PC-3 (cell line): ENCODE measurements around the gene CCDC200. TPM values are rescaled to one million over a fixed set of nuclear protein-coding genes. Genes with fewer than 3 reads are reported as not detected.
"Not testable (repeated sequence)": the region's sequence is repeated elsewhere in the genome, so short reads cannot be mapped to it uniquely, and the experiment has no call there.

ENCODE experiments used
- ATAC-seq: fragments of 200-7000 bp; cut with Tn5 transposase; 2 replicates; pipeline ENCODE4 v1.9.1; 2020; ENCODE audit warnings: mild to moderate bottlenecking, moderate library complexity
- BruUV-seq: library from RNA; stranded (reverse); fragments of 400-500 nt; replicated peaks from 2 replicates; lab custom pipeline; 2021; lab: Mats Ljungman, UMichigan
- CTCF ChIA-PET: fragments of 300-600 bp; sonication (Branson Sonifier 250); formaldehyde crosslinking; loops from one replicate; lab custom pipeline; 2022; ENCODE audit warnings: antibody characterized with exemption; lab: Charles Lee
- POLR2A ChIA-PET: fragments of 300-600 bp; sonication (Branson Sonifier 250); formaldehyde crosslinking; loops from one replicate; lab custom pipeline; 2022; ENCODE audit warnings: antibody characterized with exemption; ENCODE audit not compliant: unreplicated experiment; lab: Charles Lee
- DNase-seq: peaks from one replicate; pipeline ENCODE4 v3.0.0-alpha.2; 2015
- H2AFZ ChIP-seq: fragments of 300-600 bp; sonication (generic); 2 replicates; pipeline ENCODE4 v1.6.0; 2016; ENCODE audit warnings: antibody characterized with exemption, low read length
- H3F3A ChIP-seq: fragments of 300-600 bp; sonication (generic); one replicate; pipeline ENCODE4 v1.6.0; 2017; ENCODE audit warnings: antibody characterized with exemption, low read length, control low read depth, mild to moderate bottlenecking; ENCODE audit not compliant: unreplicated experiment
- H3K27ac ChIP-seq: fragments of 300-600 bp; sonication (generic); 2 replicates; pipeline ENCODE4 v1.5.1; 2016; ENCODE audit warnings: mild to moderate bottlenecking, low read length
- H3K27me3 ChIP-seq: fragments of 300-600 bp; sonication (generic); 2 replicates; pipeline ENCODE4 v1.6.1; 2016; ENCODE audit warnings: low read length, mixed read lengths
- H3K36me3 ChIP-seq: fragments of 300-600 bp; sonication (generic); 2 replicates; pipeline ENCODE4 v1.6.1; 2016; ENCODE audit warnings: low read depth, mixed run types, low read length, mixed read lengths
- H3K4me1 ChIP-seq: fragments of 300-600 bp; sonication (generic); 2 replicates; pipeline ENCODE4 v1.5.1; 2016; ENCODE audit warnings: low read length; ENCODE audit not compliant: insufficient read depth
- H3K4me2 ChIP-seq: fragments of 300-600 bp; sonication (generic); 2 replicates; pipeline ENCODE4 v1.6.0; 2016; ENCODE audit warnings: low read length
- H3K4me3 ChIP-seq: fragments of 300-600 bp; sonication (generic); 2 replicates; pipeline ENCODE4 v1.5.1; 2016; ENCODE audit warnings: mild to moderate bottlenecking, low read length, mixed read lengths
- H3K79me2 ChIP-seq: fragments of 300-600 bp; sonication (generic); 2 replicates; pipeline ENCODE4 v1.6.1; 2017; ENCODE audit warnings: low read length, mixed read lengths
- H3K9ac ChIP-seq: fragments of 300-600 bp; sonication (generic); 2 replicates; pipeline ENCODE4 v1.6.0; 2016; ENCODE audit warnings: mild to moderate bottlenecking, low read length
- H3K9me2 ChIP-seq: fragments of 300-600 bp; sonication (generic); replicated peaks from 2 replicates; pipeline ENCODE4 v1.6.1; 2016; ENCODE audit warnings: mixed run types, low read length, mixed read lengths
- H3K9me3 ChIP-seq: fragments of 300-600 bp; sonication (generic); 2 replicates; pipeline ENCODE4 v1.6.1; 2016; ENCODE audit warnings: low read length, mixed read lengths
- H4K20me1 ChIP-seq: fragments of 300-600 bp; sonication (generic); 2 replicates; pipeline ENCODE4 v1.6.1; 2016; ENCODE audit warnings: low read length, mixed read lengths
- EZH2 ChIP-seq: fragments of 300-600 bp; sonication (generic); IDR thresholded peaks from one replicate; pipeline ENCODE4 v1.6.1; 2017; ENCODE audit warnings: antibody characterized with exemption, mild to moderate bottlenecking, low read length; ENCODE audit not compliant: unreplicated experiment
- EZH2phosphoT487 ChIP-seq: fragments of 300-600 bp; sonication (generic); IDR thresholded peaks from 2 replicates; pipeline ENCODE4 v1.6.1; 2018; ENCODE audit warnings: mild to moderate bottlenecking, antibody characterized with exemption, low read length, borderline replicate concordance
- intact Hi-C: fragments of 100-400 bp; cut with micrococcal nuclease; formaldehyde crosslinking; loops from 2 replicates; pipeline ENCODE4 v1.9.0; 2023
- total RNA-seq: library from RNA; depleted of rRNA; stranded (reverse); fragments of >200 nt; gene quantifications from 2 replicates; pipeline ENCODE4 v1.2.3, GENCODE V29; 2014
- TF ChIP-seq, protein P1 (sequence below): fragments of 300-600 bp; sonication (generic); conservative IDR thresholded peaks from 2 replicates; pipeline ENCODE4 v1.5.1; 2017; ENCODE audit warnings: antibody characterized with exemption, low read depth, mild to moderate bottlenecking, low read length

Gene CCDC200
- total RNA-seq, 1 experiment from 2014 or later = not detected

DNA sequence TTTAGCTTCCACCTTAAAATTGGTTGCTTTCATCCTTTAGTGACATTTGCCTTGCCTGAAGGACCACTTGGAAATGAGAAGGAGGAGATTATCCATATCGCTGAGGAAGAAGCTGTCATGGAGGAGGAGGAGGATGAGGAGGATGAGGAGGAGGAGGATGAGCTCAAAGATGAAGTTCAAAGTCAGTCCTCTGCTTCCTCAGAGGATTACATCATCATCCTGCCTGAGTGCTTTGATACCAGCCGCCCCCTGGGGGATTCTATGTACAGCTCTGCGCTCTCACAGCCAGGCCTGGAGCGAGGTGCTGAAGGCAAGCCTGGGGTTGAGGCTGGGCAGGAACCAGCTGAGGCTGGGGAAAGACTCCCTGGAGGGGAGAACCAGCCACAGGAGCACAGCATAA lies 28.3 kb downstream of the CCDC200 start:
- BruUV-seq = no TSS peak
- H3K9ac ChIP-seq = no peak overlapping the region
- intact Hi-C loops = no loop called here
- no peaks in the 10 kb centered on the region for H3K79me2 ChIP-seq
- H3K4me2 ChIP-seq = no peak overlapping the region
- DNase-seq (no peak), ATAC-seq (no peak)
- H4K20me1 ChIP-seq = no peaks in the 10 kb centered on the region
- TF ChIP-seq, protein P1, sequence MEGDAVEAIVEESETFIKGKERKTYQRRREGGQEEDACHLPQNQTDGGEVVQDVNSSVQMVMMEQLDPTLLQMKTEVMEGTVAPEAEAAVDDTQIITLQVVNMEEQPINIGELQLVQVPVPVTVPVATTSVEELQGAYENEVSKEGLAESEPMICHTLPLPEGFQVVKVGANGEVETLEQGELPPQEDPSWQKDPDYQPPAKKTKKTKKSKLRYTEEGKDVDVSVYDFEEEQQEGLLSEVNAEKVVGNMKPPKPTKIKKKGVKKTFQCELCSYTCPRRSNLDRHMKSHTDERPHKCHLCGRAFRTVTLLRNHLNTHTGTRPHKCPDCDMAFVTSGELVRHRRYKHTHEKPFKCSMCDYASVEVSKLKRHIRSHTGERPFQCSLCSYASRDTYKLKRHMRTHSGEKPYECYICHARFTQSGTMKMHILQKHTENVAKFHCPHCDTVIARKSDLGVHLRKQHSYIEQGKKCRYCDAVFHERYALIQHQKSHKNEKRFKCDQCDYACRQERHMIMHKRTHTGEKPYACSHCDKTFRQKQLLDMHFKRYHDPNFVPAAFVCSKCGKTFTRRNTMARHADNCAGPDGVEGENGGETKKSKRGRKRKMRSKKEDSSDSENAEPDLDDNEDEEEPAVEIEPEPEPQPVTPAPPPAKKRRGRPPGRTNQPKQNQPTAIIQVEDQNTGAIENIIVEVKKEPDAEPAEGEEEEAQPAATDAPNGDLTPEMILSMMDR = no peak
- TF ChIP-seq EZH2 (no peak), EZH2phosphoT487 (no peak)
- no peaks in the 10 kb centered on the region for H3K9me2 ChIP-seq
- H3K36me3 ChIP-seq = peaks cover 12% of the 10 kb centered on the region; the same call in 1 of the 2 replicates
- ChIA-PET CTCF (interaction anchor here (1.2 kb wide), 1 partner anchor 176 kb away, joined by 3 read pairs; no protein-coding TSS in a partner anchor), POLR2A (no interaction called here)
- H2AFZ ChIP-seq = no peak overlapping the region
- H3K4me3 ChIP-seq = no peak overlapping the region
- no peak overlapping the region for H3K27ac ChIP-seq
- H3F3A ChIP-seq = no peaks in the 10 kb centered on the region
- H3K27me3 ChIP-seq = no peaks in the 10 kb centered on the region
- no peaks in the 10 kb centered on the region for H3K4me1 ChIP-seq
- no peaks in the 10 kb centered on the region for H3K9me3 ChIP-seq

- intact Hi-C loops = no loop called here
- no peaks in the 10 kb centered on the region for H3F3A ChIP-seq
- ATAC-seq (no peak), DNase-seq (no peak)
- ChIA-PET POLR2A (no interaction called here), CTCF (interaction anchor here (1.2 kb wide), 1 partner anchor 175 kb away, joined by 3 read pairs; no protein-coding TSS in a partner anchor)
- H3K4me1 ChIP-seq = no peaks in the 10 kb centered on the region
- TF ChIP-seq, protein P1 = no peak
- no peak for TF ChIP-seq EZH2
- peaks cover 17% of the 10 kb centered on the region; the same call in 1 of the 2 replicates for H3K36me3 ChIP-seq
- no peaks in the 10 kb centered on the region for H3K9me3 ChIP-seq
- H3K79me2 ChIP-seq = no peaks in the 10 kb centered on the region
- no peaks in the 10 kb centered on the region for H3K27me3 ChIP-seq
- no peaks in the 10 kb centered on the region for H4K20me1 ChIP-seq
- H3K4me3 ChIP-seq = no peak overlapping the region
- H3K9me2 ChIP-seq = no peaks in the 10 kb centered on the region
- H3K9ac ChIP-seq = no peak overlapping the region
- H3K4me2 ChIP-seq = no peak overlapping the region
- H2AFZ ChIP-seq = no peak overlapping the region
- no peak overlapping the region for H3K27ac ChIP-seq
- no TSS peak for BruUV-seq
These were observed 28.8 kb downstream of the CCDC200 start for GRCh38 chr17:43199633-43200032.

DNA sequence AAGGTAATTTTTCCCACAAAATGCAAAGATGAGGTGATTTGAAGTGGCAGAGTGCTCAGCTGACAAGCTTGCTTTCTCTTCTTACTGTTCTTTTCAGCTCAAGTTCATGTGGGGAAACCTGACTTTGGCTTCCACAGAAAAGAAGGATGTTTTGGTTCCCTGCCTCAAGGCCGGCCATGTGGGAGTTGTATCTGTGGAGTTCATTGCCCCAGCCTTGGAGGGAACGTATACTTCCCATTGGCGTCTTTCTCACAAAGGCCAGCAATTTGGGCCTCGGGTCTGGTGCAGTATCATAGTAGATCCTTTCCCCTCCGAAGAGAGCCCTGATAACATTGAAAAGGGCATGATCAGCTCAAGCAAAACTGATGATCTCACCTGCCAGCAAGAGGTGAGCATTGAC lies 35.2 kb downstream of the CCDC200 start:
- no peak for DNase-seq
- POLR2A ChIA-PET = no interaction called here
- TSS peak; percentile 11 for BruUV-seq
- H3K9me2 ChIP-seq = no peaks in the 10 kb centered on the region
- no peaks in the 10 kb centered on the region for H4K20me1 ChIP-seq
- no peaks in the 10 kb centered on the region for H3F3A ChIP-seq
- intact Hi-C loops = no loop called here
- CTCF ChIA-PET = no interaction called here
- no peak overlapping the region for H3K4me2 ChIP-seq
- no peaks in the 10 kb centered on the region for H3K9me3 ChIP-seq
- no peaks in the 10 kb centered on the region for H3K27me3 ChIP-seq
- H3K4me1 ChIP-seq = no peaks in the 10 kb centered on the region
- H3K79me2 ChIP-seq = no peaks in the 10 kb centered on the region
- TF ChIP-seq, protein P1 = no peak
- TF ChIP-seq EZH2phosphoT487 (no peak), EZH2 (no peak)
- H3K9ac ChIP-seq = no peak overlapping the region
- H2AFZ ChIP-seq = no peak overlapping the region
- no peak overlapping the region for H3K27ac ChIP-seq
- ATAC-seq = no peak
- H3K4me3 ChIP-seq = no peak overlapping the region
- H3K36me3 ChIP-seq = peaks cover 28% of the 10 kb centered on the region

GRCh38 chr17:43186656-43187055 lies 41.8 kb downstream of the CCDC200 start:
- H3K79me2 ChIP-seq, CTCF ChIA-PET, H3K9me3 ChIP-seq, H3K27me3 ChIP-seq, H3K9ac ChIP-seq, H4K20me1 ChIP-seq, H2AFZ ChIP-seq, H3K4me1 ChIP-seq, BruUV-seq, H3K4me3 ChIP-seq, intact Hi-C loops, POLR2A ChIA-PET, H3F3A ChIP-seq, ATAC-seq, H3K27ac ChIP-seq, H3K4me2 ChIP-seq, H3K9me2 ChIP-seq, DNase-seq: not testable (repeated sequence)
- H3K36me3 ChIP-seq = peaks cover 14% of the 10 kb centered on the region
